ENCODE results near the gene PRKAG2. TPM values are rescaled to one million over a fixed set of nuclear protein-coding genes. Genes with fewer than 3 reads are reported as not detected.
A peak's percentile ranks its signal among the peaks of the same experiment; 100 is the strongest.

PRKAG2 gene
- total and polyA plus RNA-seq, 2 of the 13 experiments (the other 11 are each of a cell fraction or from before 2014, with no cell fraction given) = 0.90 to 1.3 TPM

DNA sequence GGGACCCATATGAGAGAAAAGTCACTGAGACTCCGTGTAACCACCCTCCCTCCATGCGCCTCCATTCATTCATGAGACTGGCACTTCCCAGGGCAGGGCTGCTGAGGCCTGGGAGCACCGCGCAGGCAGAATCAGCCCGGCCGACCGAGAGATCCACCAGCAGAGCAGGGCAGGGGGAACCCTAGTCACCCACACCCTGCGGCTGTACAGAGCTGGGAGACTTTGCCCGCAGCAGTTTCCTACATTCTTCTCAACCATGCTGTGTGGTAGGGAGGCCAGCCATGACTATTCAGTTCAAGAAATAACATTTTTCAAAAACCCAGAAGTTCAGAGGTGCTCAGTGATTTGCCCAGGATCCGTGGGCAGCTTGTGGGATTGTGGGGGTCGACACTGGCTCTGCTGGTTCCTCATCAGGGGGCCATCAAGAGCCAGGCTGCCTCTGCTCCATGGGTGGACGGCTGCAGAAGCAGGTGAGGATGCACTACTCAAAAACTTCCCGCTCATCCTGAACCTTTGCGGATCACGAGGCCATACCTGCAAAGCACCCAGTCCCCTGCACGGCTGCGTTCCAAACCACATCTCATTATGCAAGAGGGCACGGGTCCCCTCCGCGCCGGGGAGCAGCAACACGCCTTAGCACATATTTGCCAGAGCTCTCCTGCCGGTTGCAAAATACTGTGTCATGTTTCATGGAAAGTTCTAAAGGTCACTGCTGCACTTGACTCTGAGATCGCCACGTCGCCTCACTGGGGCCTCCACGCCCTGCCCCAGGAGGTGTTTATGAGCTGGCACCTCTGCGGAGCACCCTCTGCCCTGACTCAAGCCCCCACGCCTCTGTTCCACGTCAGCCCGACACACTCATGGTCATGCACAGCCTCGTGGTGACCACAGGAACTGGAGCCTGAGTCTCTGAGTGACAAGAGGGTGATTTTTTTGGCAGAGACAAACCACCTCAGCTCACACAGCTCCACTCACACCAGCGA is 132.0 kb downstream of the PRKAG2 start (continued):
- TF ChIP-seq NR2C2 (CRISPR knock-in tag; IDR thresholded peaks at IDR 0.05; ENCODE audit: borderline replicate concordance) (peak; percentile 85), ZNF609 (CRISPR knock-in tag; IDR thresholded peaks at IDR 0.05; ENCODE audit: borderline replicate concordance) (peak; percentile 86; the same call in 1 of the 2 replicates), ZBTB38 (CRISPR knock-in tag; IDR thresholded peaks at IDR 0.05) (peak; percentile 66; the same call in 1 of the 2 replicates), TGIF2 (CRISPR knock-in tag; IDR thresholded peaks at IDR 0.05) (0 out of 2 replicates have a peak, but pooled peaks have one; percentile 32), ZMAT3 (CRISPR knock-in tag; conservative IDR thresholded peaks at IDR 0.05) (peak; percentile 79; the same call in 1 of the 2 replicates), ZNF121 (CRISPR knock-in tag; IDR thresholded peaks at IDR 0.05) (no peak; the same call in 1 of the 2 replicates), ZNF776 (CRISPR knock-in tag; IDR thresholded peaks at IDR 0.05) (peak; percentile 40; the same call in 1 of the 2 replicates), JUND (CRISPR knock-in tag; IDR thresholded peaks at IDR 0.05) (peak; percentile 71; the same call in 1 of the 2 replicates), ZNF446 (CRISPR knock-in tag; IDR thresholded peaks at IDR 0.05) (no peak), TOPORS (CRISPR knock-in tag; IDR thresholded peaks at IDR 0.05) (peak; percentile 73; the same call in 1 of the 2 replicates), BCL6 (CRISPR knock-in tag; IDR thresholded peaks at IDR 0.05) (peak; percentile 100), MXD1 (CRISPR knock-in tag; IDR thresholded peaks at IDR 0.05) (0 out of 2 replicates have a peak, but pooled peaks have one; percentile 52)
- TF ChIP-seq, protein P1, sequence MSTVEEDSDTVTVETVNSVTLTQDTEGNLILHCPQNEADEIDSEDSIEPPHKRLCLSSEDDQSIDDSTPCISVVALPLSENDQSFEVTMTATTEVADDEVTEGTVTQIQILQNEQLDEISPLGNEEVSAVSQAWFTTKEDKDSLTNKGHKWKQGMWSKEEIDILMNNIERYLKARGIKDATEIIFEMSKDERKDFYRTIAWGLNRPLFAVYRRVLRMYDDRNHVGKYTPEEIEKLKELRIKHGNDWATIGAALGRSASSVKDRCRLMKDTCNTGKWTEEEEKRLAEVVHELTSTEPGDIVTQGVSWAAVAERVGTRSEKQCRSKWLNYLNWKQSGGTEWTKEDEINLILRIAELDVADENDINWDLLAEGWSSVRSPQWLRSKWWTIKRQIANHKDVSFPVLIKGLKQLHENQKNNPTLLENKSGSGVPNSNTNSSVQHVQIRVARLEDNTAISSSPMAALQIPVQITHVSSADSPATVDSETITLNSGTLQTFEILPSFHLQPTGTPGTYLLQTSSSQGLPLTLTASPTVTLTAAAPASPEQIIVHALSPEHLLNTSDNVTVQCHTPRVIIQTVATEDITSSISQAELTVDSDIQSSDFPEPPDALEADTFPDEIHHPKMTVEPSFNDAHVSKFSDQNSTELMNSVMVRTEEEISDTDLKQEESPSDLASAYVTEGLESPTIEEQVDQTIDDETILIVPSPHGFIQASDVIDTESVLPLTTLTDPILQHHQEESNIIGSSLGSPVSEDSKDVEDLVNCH (CRISPR knock-in tag; IDR thresholded peaks at IDR 0.05) = no peak
- TF ChIP-seq, protein P2, sequence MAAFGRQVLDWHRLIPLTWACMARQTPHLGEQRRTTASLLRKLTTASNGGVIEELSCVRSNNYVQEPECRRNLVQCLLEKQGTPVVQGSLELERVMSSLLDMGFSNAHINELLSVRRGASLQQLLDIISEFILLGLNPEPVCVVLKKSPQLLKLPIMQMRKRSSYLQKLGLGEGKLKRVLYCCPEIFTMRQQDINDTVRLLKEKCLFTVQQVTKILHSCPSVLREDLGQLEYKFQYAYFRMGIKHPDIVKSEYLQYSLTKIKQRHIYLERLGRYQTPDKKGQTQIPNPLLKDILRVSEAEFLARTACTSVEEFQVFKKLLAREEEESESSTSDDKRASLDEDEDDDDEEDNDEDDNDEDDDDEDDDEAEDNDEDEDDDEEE (CRISPR knock-in tag; IDR thresholded peaks at IDR 0.05) = no peak
- TF ChIP-seq, protein P3, sequence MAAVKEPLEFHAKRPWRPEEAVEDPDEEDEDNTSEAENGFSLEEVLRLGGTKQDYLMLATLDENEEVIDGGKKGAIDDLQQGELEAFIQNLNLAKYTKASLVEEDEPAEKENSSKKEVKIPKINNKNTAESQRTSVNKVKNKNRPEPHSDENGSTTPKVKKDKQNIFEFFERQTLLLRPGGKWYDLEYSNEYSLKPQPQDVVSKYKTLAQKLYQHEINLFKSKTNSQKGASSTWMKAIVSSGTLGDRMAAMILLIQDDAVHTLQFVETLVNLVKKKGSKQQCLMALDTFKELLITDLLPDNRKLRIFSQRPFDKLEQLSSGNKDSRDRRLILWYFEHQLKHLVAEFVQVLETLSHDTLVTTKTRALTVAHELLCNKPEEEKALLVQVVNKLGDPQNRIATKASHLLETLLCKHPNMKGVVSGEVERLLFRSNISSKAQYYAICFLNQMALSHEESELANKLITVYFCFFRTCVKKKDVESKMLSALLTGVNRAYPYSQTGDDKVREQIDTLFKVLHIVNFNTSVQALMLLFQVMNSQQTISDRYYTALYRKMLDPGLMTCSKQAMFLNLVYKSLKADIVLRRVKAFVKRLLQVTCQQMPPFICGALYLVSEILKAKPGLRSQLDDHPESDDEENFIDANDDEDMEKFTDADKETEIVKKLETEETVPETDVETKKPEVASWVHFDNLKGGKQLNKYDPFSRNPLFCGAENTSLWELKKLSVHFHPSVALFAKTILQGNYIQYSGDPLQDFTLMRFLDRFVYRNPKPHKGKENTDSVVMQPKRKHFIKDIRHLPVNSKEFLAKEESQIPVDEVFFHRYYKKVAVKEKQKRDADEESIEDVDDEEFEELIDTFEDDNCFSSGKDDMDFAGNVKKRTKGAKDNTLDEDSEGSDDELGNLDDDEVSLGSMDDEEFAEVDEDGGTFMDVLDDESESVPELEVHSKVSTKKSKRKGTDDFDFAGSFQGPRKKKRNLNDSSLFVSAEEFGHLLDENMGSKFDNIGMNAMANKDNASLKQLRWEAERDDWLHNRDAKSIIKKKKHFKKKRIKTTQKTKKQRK (IDR thresholded peaks at IDR 0.05; ENCODE audit: low read length) = no peak
